ENCODE measurements around the gene ECHDC3. TPM values are rescaled to one million over a fixed set of nuclear protein-coding genes. Genes with fewer than 3 reads are reported as not detected.

ECHDC3 gene
- total and polyA plus RNA-seq, 2 experiments from 2014 or later = 0.97 to 1.8 TPM

- Histone ChIP-seq H3K4me2 (ENCODE audit: unreplicated experiment) (no peak overlapping the region), H3F3A (ENCODE audit: insufficient read depth) (no peaks in the 10 kb centered on the region), H3K4me3 (no peak overlapping the region), H3K27ac (0 out of 2 replicates have a peak overlapping the region, but pooled peaks have one; percentile 20), H3K27me3 (replicated peaks; ENCODE audit: insufficient read depth) (peaks cover 5% of the 10 kb centered on the region), H2AFZ (0 out of 2 replicates have a peak overlapping the region, but pooled peaks have one; percentile 31), H3K9me2 (ENCODE audit: insufficient read depth) (no peaks in the 10 kb centered on the region), H3K36me3 (ENCODE audit: low read depth) (no peaks in the 10 kb centered on the region), H3K79me2 (ENCODE audit: insufficient read depth) (no peaks in the 10 kb centered on the region), H3K9me3 (ENCODE audit: low read depth) (no peaks in the 10 kb centered on the region), H4K20me1 (ENCODE audit: insufficient read depth) (no peaks in the 10 kb centered on the region), H3K9ac (no peak overlapping the region), H3K4me1 (ENCODE audit: insufficient read depth) (no peaks in the 10 kb centered on the region)
- WGBS, 2 experiments (ENCODE audit: low coverage in 1 of 2, low lambda C conversion rate in 2 of 2, missing lambda C conversion rate in 2 of 2) = 74 to 80% methylated on average over 12 of the region's 12 CpGs
- in situ Hi-C loops (cut with MboI) = no loop called here
- DNase-seq = peak; percentile 65
- TF ChIP-seq EZH2phosphoT487 (IDR thresholded peaks at IDR 0.05; ENCODE audit: insufficient read depth, low read depth) = no peak
- no peak for TF ChIP-seq EZH2 (IDR thresholded peaks at IDR 0.05; ENCODE audit: insufficient read depth, poor library complexity, severe bottlenecking)
Observed at GRCh38 chr10:11793762-11794479, 51.7 kb downstream of the ECHDC3 start.

- TF ChIP-seq EZH2phosphoT487 (IDR thresholded peaks at IDR 0.05; ENCODE audit: insufficient read depth, low read depth) (no peak), EZH2 (IDR thresholded peaks at IDR 0.05; ENCODE audit: insufficient read depth, poor library complexity, severe bottlenecking) (no peak)
- Histone ChIP-seq H3K79me2 (ENCODE audit: insufficient read depth) (no peaks in the 10 kb centered on the region), H3K27ac (no peak overlapping the region), H3F3A (ENCODE audit: insufficient read depth) (no peaks in the 10 kb centered on the region), H3K27me3 (replicated peaks; ENCODE audit: insufficient read depth) (peaks cover 1% of the 10 kb centered on the region; the same call in 1 of the 2 replicates), H3K9ac (no peak overlapping the region), H3K4me2 (ENCODE audit: unreplicated experiment) (no peak overlapping the region), H2AFZ (no peak overlapping the region), H3K4me1 (ENCODE audit: insufficient read depth) (no peaks in the 10 kb centered on the region), H4K20me1 (ENCODE audit: insufficient read depth) (no peaks in the 10 kb centered on the region), H3K9me3 (ENCODE audit: low read depth) (no peaks in the 10 kb centered on the region), H3K9me2 (ENCODE audit: insufficient read depth) (no peaks in the 10 kb centered on the region), H3K36me3 (ENCODE audit: low read depth) (no peaks in the 10 kb centered on the region), H3K4me3 (no peak overlapping the region)
- no peak for DNase-seq
- WGBS, 2 experiments (ENCODE audit: low coverage in 1 of 2, low lambda C conversion rate in 2 of 2, missing lambda C conversion rate in 2 of 2) = 95 to 97% methylated on average over 5 of the region's 5 CpGs
- in situ Hi-C loops (cut with MboI) = no loop called here
Observed at GRCh38 chr10:11794566-11794965, 52.4 kb downstream of the ECHDC3 start.

- no peak for TF ChIP-seq EZH2 (IDR thresholded peaks at IDR 0.05; ENCODE audit: insufficient read depth, poor library complexity, severe bottlenecking)
- no peak for TF ChIP-seq EZH2phosphoT487 (IDR thresholded peaks at IDR 0.05; ENCODE audit: insufficient read depth, low read depth)
- Histone ChIP-seq H3K9ac (no peak overlapping the region), H3K27me3 (replicated peaks; ENCODE audit: insufficient read depth) (no peaks in the 10 kb centered on the region; the same call in 1 of the 2 replicates), H3K4me1 (ENCODE audit: insufficient read depth) (no peaks in the 10 kb centered on the region), H2AFZ (no peak overlapping the region), H3K79me2 (ENCODE audit: insufficient read depth) (no peaks in the 10 kb centered on the region), H3K36me3 (ENCODE audit: low read depth) (no peaks in the 10 kb centered on the region), H3K9me3 (ENCODE audit: low read depth) (no peaks in the 10 kb centered on the region), H3K4me3 (no peak overlapping the region), H3K27ac (no peak overlapping the region), H4K20me1 (ENCODE audit: insufficient read depth) (no peaks in the 10 kb centered on the region), H3K4me2 (ENCODE audit: unreplicated experiment) (no peak overlapping the region), H3K9me2 (ENCODE audit: insufficient read depth) (no peaks in the 10 kb centered on the region), H3F3A (ENCODE audit: insufficient read depth) (no peaks in the 10 kb centered on the region)
- no peak for DNase-seq
- in situ Hi-C loops (cut with MboI) = no loop called here
- WGBS, 2 experiments (ENCODE audit: low coverage in 1 of 2, low lambda C conversion rate in 2 of 2, missing lambda C conversion rate in 2 of 2) = 74 to 86% methylated on average over 17 to 25 of the region's 25 CpGs
Observed at GRCh38 chr10:11795101-11795920, 53.1 kb downstream of the ECHDC3 start.

- Histone ChIP-seq H2AFZ (no peak overlapping the region), H3K79me2 (ENCODE audit: insufficient read depth) (no peaks in the 10 kb centered on the region), H3K36me3 (ENCODE audit: low read depth) (no peaks in the 10 kb centered on the region), H3K4me2 (ENCODE audit: unreplicated experiment) (no peak overlapping the region), H3K9ac (no peak overlapping the region), H3K27me3 (replicated peaks; ENCODE audit: insufficient read depth) (no peaks in the 10 kb centered on the region), H3K9me3 (ENCODE audit: low read depth) (no peaks in the 10 kb centered on the region), H3K4me1 (ENCODE audit: insufficient read depth) (no peaks in the 10 kb centered on the region), H3F3A (ENCODE audit: insufficient read depth) (no peaks in the 10 kb centered on the region), H3K4me3 (no peak overlapping the region), H3K9me2 (ENCODE audit: insufficient read depth) (no peaks in the 10 kb centered on the region), H4K20me1 (ENCODE audit: insufficient read depth) (no peaks in the 10 kb centered on the region), H3K27ac (no peak overlapping the region)
- in situ Hi-C loops (cut with MboI) = no loop called here
- TF ChIP-seq EZH2 (IDR thresholded peaks at IDR 0.05; ENCODE audit: insufficient read depth, poor library complexity, severe bottlenecking) (no peak), EZH2phosphoT487 (IDR thresholded peaks at IDR 0.05; ENCODE audit: insufficient read depth, low read depth) (no peak)
- 90 to 91% methylated on average over 2 of the region's 2 CpGs for WGBS, 2 experiments (ENCODE audit: low coverage in 1 of 2, low lambda C conversion rate in 2 of 2, missing lambda C conversion rate in 2 of 2)
- DNase-seq = no peak
Observed at GRCh38 chr10:11796474-11796873, 54.3 kb downstream of the ECHDC3 start.
